CD14-positive monocyte (primary cell): Measurements from ENCODE around the gene CAMK1D. TPM values are rescaled to one million over a fixed set of nuclear protein-coding genes. Genes with fewer than 3 reads are reported as not detected.

Source experiments
- DNase-seq, 3 donors: peaks; one replicate each; pipeline ENCODE4 v3.0.0-alpha.2; 2011 to 2022
- H2AFZ ChIP-seq: 2 replicates; pipeline ENCODE4 v1.6.0; 2012; ENCODE audit warnings: mild to moderate bottlenecking, low read depth, low read length, inconsistent platforms; ENCODE audit not compliant: insufficient read depth, poor library complexity, severe bottlenecking
- H3K27ac ChIP-seq, 2 donors: 1 replicate in 1 of 2; 2 replicates in 1 of 2; pipeline ENCODE4 v1.5.1; 2012 to 2013; ENCODE audit warnings: low read length in 2 of 2, control low read depth in 1 of 2, inconsistent platforms in 1 of 2, low read depth in 1 of 2, mild to moderate bottlenecking in 1 of 2
- H3K27me3 ChIP-seq, 2 donors: one replicate each; pipeline versions ENCODE4 v1.6.0 to v1.6.1; 2011 to 2013; ENCODE audit warnings: low read length in 2 of 2; ENCODE audit not compliant: control insufficient read depth in 2 of 2, insufficient read depth in 2 of 2
- H3K36me3 ChIP-seq, 2 donors: replicated peaks in 1 of 2; 1 replicate in 1 of 2; 2 replicates in 1 of 2; pipeline versions ENCODE4 v1.5.1 to v1.6.1; 2012 to 2013; ENCODE audit warnings: low read length in 2 of 2, control low read depth in 1 of 2, inconsistent platforms in 1 of 2, mild to moderate bottlenecking in 1 of 2; ENCODE audit not compliant: insufficient read depth in 2 of 2, control insufficient read depth in 1 of 2
- H3K4me1 ChIP-seq, 2 donors: 1 replicate in 1 of 2; 2 replicates in 1 of 2; pipeline versions ENCODE4 v1.5.1 to v1.6.1; 2012 to 2013; ENCODE audit warnings: low read length in 2 of 2, control low read depth in 1 of 2, inconsistent platforms in 1 of 2, mild to moderate bottlenecking in 1 of 2, moderate library complexity in 1 of 2; ENCODE audit not compliant: insufficient read depth in 2 of 2, control insufficient read depth in 1 of 2
- H3K4me2 ChIP-seq: replicated peaks from 2 replicates; pipeline ENCODE3; 2012; ENCODE audit warnings: low read length, moderate library complexity, mild to moderate bottlenecking; ENCODE audit not compliant: poor library complexity, severe bottlenecking; ENCODE audit errors: extremely low read depth
- H3K4me3 ChIP-seq, 3 experiments: fragments of 200-600 bp in 1 of 3; sonication (generic) in 1 of 3; replicated peaks in 1 of 3; 1 replicate in 2 of 3; 2 replicates in 1 of 3; pipeline ENCODE4 v1.5.1; 2011 to 2013; ENCODE audit warnings: low read length in 3 of 3, mild to moderate bottlenecking in 3 of 3, control low read depth in 2 of 3, low read depth in 2 of 3, inconsistent platforms in 1 of 3, moderate library complexity in 1 of 3
- H3K79me2 ChIP-seq: 2 replicates; pipeline ENCODE4 v1.6.0; 2012; ENCODE audit warnings: mild to moderate bottlenecking, control low read depth, inconsistent platforms, low read length, moderate library complexity; ENCODE audit not compliant: insufficient read depth
- H3K9ac ChIP-seq: 2 replicates; pipeline ENCODE4 v1.6.0; 2017; ENCODE audit warnings: low read length, mild to moderate bottlenecking; ENCODE audit not compliant: insufficient read depth, poor library complexity, severe bottlenecking
- H3K9me3 ChIP-seq, 2 donors: replicated peaks in 1 of 2; 1 replicate in 1 of 2; 2 replicates in 1 of 2; pipeline versions ENCODE4 v1.5.1 to v1.6.1; 2012 to 2013; ENCODE audit warnings: low read length in 2 of 2, control low read depth in 1 of 2; ENCODE audit not compliant: control insufficient read depth in 1 of 2, insufficient read depth in 1 of 2
- H4K20me1 ChIP-seq: 2 replicates; pipeline ENCODE4 v1.6.0; 2012; ENCODE audit warnings: mild to moderate bottlenecking, low read length, control low read depth, moderate library complexity; ENCODE audit not compliant: insufficient read depth
- H3K27ac Mint-ChIP-seq, 7 donors: one replicate each; pipeline ENCODE4 v1.8.0; 2020; ENCODE audit warnings: mild to moderate bottlenecking in 7 of 7, mixed read lengths in 7 of 7, moderate library complexity in 6 of 7, inconsistent platforms in 2 of 7
- H3K27me3 Mint-ChIP-seq, 3 donors: one replicate each; pipeline ENCODE4 v1.8.0; 2021 to 2022; ENCODE audit warnings: low read depth in 3 of 3, mild to moderate bottlenecking in 3 of 3, mixed read lengths in 3 of 3, moderate library complexity in 3 of 3, inconsistent platforms in 1 of 3
- H3K36me3 Mint-ChIP-seq, 2 donors: one replicate each; pipeline ENCODE4 v1.8.0; 2020; ENCODE audit warnings: mixed read lengths in 2 of 2, inconsistent platforms in 1 of 2, mild to moderate bottlenecking in 1 of 2
- H3K4me1 Mint-ChIP-seq: one replicate; pipeline ENCODE4 v1.8.0; 2020; ENCODE audit warnings: mild to moderate bottlenecking, mixed read lengths
- H3K4me3 Mint-ChIP-seq, 2 donors: one replicate each; pipeline ENCODE4 v1.8.0; 2020; ENCODE audit warnings: mild to moderate bottlenecking in 2 of 2, mixed read lengths in 2 of 2, moderate library complexity in 1 of 2
- H3K9me3 Mint-ChIP-seq, 7 donors: one replicate each; pipeline ENCODE4 v1.8.0; 2020 to 2022; ENCODE audit warnings: mixed read lengths in 7 of 7, mild to moderate bottlenecking in 6 of 7, moderate library complexity in 6 of 7, inconsistent platforms in 2 of 7
- WGBS: methylation state at CpG from one replicate; pipeline ENCODE4 v1.1.5; 2013; ENCODE audit warnings: missing lambda C conversion rate; ENCODE audit not compliant: insufficient coverage; 5-methylcytosine and 5-hydroxymethylcytosine counted together
- intact Hi-C, 2 donors: fragments of 100-400 bp; cut with micrococcal nuclease; formaldehyde crosslinking; loops; one replicate each; pipeline versions ENCODE4 v1.15.0 to v1.15.1; 2023
- polyA plus RNA-seq, 3 donors: library from polyadenylated mRNA; depleted of rRNA in 1 of 3; unstranded in 2 of 3; stranded (reverse) in 1 of 3; fragments of 300-500 nt in 2 of 3; fragments of >200 nt in 1 of 3; fragmentation: Illumina TruSeq in 2 of 3; gene quantifications; 1 replicate in 2 of 3; 2 replicates in 1 of 3; pipeline ENCODE4 v1.2.3, GENCODE V29; 2012 to 2021
- TF ChIP-seq, protein P1 (sequence below): fragments of 200-600 bp; IDR thresholded peaks from one replicate; pipeline ENCODE4 v1.8.0; 2022; ENCODE audit warnings: antibody characterized with exemption, mild to moderate bottlenecking

CAMK1D gene
- polyA plus RNA-seq, 3 donors: 6.7 to 11.8 (median 7.1) TPM

DNA sequence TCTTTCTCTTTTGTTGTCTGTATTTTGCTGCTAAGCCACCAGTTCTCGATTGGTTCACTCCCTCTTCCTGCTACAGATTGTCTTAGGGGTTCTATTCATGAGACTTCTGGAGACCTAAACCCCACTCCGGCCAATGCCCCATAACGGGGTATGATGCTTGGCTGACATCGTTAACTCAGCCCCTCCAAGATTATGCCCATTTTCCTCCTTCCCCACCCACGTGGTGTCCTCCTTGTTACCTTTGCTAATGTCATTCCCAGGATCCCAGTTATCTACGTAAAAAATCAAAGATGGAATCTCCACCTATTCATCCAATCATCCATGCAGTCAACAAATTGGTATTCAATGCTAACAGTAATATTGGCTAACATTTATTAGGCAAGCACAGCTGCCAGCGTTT is 228.3 kb downstream of the CAMK1D start:
- no peak overlapping the region for H3K4me3 ChIP-seq
- 96% methylated on average over 5 of the region's 7 CpGs for WGBS

DNA sequence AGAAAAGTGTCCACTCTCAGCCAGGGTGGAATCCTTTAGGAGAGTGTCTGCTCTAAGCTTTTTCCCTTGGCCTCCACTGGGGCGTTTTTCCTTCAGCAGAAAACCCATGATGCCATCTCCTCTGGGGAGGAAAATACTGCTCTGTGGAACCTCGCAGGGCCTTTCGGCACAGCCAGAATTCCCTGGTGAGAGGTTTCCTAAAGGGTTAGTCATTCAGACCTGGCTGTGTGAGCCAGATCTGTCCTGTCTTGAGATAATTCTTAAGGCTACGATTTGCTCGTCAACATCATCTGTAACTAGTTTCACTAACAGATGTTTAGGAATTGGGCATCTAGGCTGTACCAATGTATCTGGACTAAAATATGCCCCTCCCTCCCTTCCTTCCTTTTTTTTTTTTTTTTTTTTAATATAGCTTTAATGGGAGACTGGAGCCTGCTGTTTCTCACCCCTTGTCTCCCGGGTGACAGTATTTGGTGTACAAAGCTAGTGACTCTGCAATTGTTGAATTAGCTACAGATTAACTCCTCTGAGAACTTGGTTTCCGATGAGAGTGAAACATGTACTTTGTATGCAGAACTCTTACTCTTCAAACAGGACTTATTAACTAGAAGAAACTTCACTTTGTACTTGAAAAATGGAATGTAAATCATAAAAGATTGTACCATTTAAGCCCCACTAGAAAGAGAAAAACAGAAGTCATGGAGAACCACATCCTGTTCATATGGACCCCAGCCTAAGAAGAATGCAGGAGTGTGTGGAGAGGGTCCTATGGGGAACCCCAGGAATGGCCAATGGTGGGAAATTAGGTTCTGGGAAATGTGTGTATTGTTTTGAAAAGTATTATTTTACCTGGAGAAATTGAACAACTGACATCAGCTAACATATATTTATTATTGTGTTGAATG is 230.9 kb downstream of the CAMK1D start:
- Mint-ChIP-seq H3K4me3 (no peak overlapping the region), H3K4me1 (no peaks in the 10 kb centered on the region), H3K9me3 (peaks cover 0 to 10% (median 5%) of the 10 kb centered on the region in 7 donors), H3K27me3 (no peaks in the 10 kb centered on the region), H3K27ac (no peak overlapping the region), H3K36me3 (no peaks in the 10 kb centered on the region)
- no peak overlapping the region for H3K9ac ChIP-seq
- H3K27ac ChIP-seq: no peak overlapping the region
- intact Hi-C loops: no loop called here
- no peak overlapping the region for H2AFZ ChIP-seq
- DNase-seq: no peak
- no peaks in the 10 kb centered on the region for H3K27me3 ChIP-seq
- no peak overlapping the region for H3K4me2 ChIP-seq
- TF ChIP-seq, protein P1, sequence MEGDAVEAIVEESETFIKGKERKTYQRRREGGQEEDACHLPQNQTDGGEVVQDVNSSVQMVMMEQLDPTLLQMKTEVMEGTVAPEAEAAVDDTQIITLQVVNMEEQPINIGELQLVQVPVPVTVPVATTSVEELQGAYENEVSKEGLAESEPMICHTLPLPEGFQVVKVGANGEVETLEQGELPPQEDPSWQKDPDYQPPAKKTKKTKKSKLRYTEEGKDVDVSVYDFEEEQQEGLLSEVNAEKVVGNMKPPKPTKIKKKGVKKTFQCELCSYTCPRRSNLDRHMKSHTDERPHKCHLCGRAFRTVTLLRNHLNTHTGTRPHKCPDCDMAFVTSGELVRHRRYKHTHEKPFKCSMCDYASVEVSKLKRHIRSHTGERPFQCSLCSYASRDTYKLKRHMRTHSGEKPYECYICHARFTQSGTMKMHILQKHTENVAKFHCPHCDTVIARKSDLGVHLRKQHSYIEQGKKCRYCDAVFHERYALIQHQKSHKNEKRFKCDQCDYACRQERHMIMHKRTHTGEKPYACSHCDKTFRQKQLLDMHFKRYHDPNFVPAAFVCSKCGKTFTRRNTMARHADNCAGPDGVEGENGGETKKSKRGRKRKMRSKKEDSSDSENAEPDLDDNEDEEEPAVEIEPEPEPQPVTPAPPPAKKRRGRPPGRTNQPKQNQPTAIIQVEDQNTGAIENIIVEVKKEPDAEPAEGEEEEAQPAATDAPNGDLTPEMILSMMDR: no peak
- peaks cover 0 to 13% of the 10 kb centered on the region in 2 donors for H3K9me3 ChIP-seq
- no peaks in the 10 kb centered on the region for H3K79me2 ChIP-seq
- H3K4me3 ChIP-seq: no peak overlapping the region
- H3K4me1 ChIP-seq: no peaks in the 10 kb centered on the region
- H4K20me1 ChIP-seq: peaks cover 34% of the 10 kb centered on the region
- H3K36me3 ChIP-seq: no peaks in the 10 kb centered on the region
- WGBS: 100% methylated on average over 3 of the region's 7 CpGs

More for the DNA sequence above, 228.3 kb downstream of the CAMK1D start:
- peaks cover 0 to 17% of the 10 kb centered on the region in 2 donors for H3K9me3 ChIP-seq
- no peaks in the 10 kb centered on the region for H3K36me3 ChIP-seq
- intact Hi-C loops: no loop called here
- H3K27ac ChIP-seq: no peak overlapping the region
- H2AFZ ChIP-seq: no peak overlapping the region
- peaks cover 15% of the 10 kb centered on the region for H4K20me1 ChIP-seq
- Mint-ChIP-seq H3K4me3 (no peak overlapping the region), H3K36me3 (no peaks in the 10 kb centered on the region), H3K27ac (no peak overlapping the region), H3K27me3 (peaks cover 0 to 2% (median 0%) of the 10 kb centered on the region in 3 donors), H3K4me1 (no peaks in the 10 kb centered on the region), H3K9me3 (peaks cover 2 to 10% (median 4%) of the 10 kb centered on the region in 7 donors)
- H3K27me3 ChIP-seq: no peaks in the 10 kb centered on the region
- H3K4me1 ChIP-seq: no peaks in the 10 kb centered on the region
- H3K79me2 ChIP-seq: no peaks in the 10 kb centered on the region
- no peak for DNase-seq
- no peak overlapping the region for H3K4me2 ChIP-seq
- TF ChIP-seq, protein P1: no peak
- H3K9ac ChIP-seq: no peak overlapping the region
